GM19025 (cell line): ENCODE results near the gene SFMBT1.

ENCODE experiments used
- ATAC-seq: cut with Tn5 transposase; IDR thresholded peaks from one replicate; pipeline ENCODE4 v1.9.1; 2021; ENCODE audit warnings: mild to moderate bottlenecking, low read depth, moderate library complexity; ENCODE audit not compliant: unreplicated experiment

SFMBT1 gene, protein sequence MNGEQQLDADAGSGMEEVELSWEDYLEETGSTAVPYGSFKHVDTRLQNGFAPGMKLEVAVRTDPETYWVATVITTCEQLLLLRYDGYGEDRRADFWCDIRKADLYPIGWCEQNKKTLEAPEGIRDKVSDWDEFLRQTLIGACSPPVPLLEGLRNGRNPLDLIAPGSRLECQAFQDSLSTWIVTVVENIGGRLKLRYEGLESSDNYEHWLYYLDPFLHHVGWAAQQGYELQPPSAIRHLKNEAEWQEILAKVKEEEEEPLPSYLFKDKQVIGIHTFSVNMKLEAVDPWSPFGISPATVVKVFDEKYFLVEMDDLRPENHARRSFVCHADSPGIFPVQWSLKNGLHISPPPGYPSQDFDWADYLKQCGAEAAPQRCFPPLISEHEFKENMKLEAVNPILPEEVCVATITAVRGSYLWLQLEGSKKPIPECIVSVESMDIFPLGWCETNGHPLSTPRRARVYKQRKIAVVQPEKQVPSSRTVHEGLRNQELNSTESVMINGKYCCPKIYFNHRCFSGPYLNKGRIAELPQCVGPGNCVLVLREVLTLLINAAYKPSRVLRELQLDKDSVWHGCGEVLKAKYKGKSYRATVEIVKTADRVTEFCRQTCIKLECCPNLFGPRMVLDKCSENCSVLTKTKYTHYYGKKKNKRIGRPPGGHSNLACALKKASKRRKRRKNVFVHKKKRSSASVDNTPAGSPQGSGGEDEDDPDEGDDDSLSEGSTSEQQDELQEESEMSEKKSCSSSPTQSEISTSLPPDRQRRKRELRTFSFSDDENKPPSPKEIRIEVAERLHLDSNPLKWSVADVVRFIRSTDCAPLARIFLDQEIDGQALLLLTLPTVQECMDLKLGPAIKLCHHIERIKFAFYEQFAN

DNA sequence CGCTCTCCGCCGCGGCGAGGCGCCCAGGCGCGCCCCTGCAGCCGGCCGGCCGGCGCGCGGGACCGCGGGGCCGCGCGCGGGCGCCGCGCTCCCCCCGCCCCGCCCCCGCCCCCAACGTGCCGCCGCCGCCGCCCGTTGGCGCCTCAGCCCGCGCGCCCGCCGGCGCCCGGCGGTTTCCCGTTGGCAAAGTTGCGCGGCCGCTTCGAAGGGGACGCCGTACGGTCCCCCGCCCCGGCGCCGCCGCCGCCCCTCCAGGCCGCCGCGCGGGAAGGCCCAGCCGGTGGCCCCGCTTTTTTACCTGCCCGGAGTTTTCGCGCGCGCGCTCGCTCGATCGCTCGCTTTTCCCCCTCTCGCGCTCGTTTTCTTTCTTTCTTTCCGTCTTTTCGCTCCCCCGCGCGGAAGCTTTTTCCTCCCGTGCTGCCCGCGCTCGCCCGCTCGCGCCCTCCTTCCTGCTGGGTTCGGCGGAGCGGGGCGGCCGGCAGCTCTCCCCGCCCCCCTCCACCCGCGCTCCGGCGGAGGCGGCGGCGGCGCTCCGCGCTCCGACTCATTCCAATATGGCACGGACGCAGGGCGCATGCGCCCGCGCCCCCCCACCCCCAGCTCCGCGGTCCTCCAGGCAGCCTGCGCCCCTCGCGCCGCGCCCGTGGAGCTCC is at the start of gene SFMBT1:
Gene SFMBT1, minus strand, starts transcription at position 556 of the 653 bp plus-strand sequence. CDS start 76,945 bp downstream, outside the sequence.
- peak; percentile 48 for ATAC-seq

DNA sequence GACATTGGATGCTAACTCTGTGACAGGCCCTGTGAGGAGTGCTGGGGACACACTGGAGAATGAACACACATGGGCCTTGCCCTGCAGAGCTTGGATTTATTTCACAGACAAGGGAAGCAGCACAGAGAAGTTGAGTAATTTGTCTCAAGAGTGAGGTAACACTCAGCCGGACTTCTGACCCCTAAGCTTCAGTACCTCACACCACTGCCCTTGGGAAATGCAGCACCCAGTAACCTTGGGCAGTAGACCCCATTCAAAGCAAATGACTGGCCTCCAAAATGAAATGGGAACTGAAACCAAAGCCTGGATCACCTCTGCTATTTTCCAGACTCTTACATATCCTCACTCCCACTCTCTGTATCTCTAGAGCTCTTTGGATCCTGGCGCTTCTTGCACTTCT is 47.1 kb upstream of the SFMBT1 start:
- ATAC-seq = no peak

DNA sequence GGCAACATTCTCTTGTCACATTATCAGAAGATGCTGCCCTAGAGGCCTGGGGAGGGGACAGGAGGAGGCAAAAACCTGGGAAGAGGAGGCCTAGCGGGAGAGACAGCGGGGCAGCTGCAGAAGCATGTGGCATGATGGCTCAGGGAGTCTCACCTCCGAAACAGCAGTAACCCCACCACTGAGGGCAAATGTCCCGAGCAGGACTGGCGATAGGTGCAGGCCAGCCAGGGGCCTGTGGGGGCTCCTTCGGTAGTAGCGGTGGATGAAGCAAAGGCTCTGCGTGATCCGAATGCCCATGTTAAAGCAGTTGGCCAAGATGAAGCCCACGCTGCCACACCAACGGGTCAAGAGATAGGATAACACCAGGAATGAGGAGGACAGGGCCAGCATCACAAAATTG is 46.3 kb upstream of the SFMBT1 start:
- no peak for ATAC-seq

DNA sequence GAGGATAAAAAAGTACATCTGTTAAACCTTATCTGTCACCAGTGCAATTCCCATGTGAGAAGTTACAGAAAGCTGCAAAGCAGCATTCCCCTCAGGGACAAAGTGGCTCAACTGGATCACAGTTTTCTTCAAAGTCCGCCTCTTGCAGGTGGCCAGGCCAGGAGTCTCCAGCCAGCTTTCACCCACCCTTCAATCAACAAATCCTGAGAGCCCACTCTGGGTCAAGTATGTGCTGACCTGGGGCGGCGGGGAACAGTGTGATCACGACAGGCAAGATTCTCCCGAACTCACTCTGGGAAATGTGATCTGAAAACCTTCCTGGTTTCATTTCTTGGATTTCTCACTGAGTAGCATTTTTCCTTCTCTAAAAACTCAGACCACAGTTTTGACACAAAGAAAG is 45.1 kb upstream of the SFMBT1 start:
- no peak for ATAC-seq

DNA sequence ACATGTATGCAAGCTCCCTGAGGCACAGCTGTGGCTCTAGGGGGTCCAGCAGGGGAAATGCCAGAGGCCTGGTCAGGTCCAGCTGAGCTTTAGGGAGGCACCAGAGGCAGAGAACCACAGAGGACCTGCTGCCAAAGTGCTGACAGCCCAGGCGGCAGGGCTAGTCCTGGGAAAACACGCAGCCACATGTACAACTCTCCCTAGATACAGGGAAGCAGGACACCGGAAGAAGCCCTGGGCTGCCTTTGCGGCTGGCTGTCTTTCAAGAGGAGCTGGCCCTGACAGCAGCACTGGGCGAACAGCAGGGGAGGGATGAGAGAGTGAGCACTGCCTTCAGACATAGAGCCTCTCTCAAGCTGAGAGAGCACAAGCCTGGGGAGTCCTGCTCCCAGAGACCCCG is 43.6 kb upstream of the SFMBT1 start:
- no peak for ATAC-seq

DNA sequence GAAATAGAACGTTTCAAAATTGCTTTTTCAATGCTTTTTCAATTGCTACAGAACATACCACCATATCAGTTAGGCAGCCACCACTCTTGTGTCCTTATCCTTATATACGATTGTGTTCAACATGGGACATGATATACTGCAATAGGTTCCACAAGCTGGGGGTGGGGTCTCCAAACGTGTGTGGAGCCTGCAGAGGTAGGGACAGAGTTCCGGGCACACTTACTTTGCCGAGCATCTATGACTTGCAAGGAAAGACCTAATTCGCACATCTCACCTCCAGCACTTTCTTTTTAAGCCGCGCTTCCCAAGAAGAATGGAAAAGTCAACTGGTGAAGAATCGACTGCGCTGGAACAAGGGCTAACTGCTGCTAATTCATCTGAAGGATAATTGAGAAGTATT is 39.6 kb upstream of the SFMBT1 start:
- no peak for ATAC-seq

DNA sequence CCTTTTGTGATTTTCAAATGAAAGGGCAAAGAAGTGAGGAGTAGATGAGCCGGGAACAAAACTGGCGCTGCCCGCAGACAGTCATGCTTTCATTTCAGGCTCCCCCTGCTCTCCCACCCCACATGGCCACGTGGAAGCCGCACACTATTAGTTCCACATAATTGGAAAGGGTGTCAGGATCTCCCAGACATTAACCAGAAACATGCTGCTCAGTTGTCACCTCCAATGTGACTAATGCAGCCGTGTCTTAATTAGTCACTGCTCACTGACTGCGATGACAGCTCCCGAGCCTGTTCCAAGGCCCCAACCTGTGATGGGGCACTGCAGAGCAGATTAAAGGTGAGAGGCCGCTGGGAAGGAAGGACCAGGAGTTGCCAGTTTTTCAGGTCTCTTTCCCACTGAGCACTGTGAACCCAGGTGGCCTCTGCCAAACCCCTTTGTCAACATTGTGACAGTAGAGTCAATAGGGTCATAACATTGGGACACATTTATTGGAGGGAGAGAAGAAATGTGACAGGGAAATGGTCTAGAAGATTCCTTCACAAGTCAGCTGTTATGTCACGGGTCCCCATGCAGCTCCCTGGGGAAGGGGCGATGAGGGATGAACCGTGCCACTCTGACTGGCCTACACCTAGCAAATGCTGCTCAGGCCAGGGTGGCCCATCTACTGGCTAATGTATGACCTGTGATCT is 38.6 kb upstream of the SFMBT1 start:
- no peak for ATAC-seq

DNA sequence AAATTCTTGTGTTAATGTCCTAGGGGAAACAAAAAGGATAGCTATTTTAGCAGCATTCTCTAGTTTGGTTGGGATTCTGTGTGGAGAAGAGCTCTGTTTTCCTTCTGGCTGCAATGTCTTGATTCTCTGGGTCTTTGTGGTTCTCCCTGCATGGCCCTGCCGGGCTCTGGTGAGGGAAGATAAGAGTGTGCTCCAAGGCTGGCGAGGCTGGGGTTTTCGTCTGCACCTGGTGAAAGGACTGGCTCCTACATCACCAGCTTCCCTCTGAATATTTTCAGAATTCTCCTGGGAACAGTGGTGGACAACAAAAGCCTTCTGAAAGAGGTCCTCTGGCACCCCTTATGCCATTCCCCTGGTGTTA is 38.1 kb upstream of the SFMBT1 start:
- no peak for ATAC-seq

DNA sequence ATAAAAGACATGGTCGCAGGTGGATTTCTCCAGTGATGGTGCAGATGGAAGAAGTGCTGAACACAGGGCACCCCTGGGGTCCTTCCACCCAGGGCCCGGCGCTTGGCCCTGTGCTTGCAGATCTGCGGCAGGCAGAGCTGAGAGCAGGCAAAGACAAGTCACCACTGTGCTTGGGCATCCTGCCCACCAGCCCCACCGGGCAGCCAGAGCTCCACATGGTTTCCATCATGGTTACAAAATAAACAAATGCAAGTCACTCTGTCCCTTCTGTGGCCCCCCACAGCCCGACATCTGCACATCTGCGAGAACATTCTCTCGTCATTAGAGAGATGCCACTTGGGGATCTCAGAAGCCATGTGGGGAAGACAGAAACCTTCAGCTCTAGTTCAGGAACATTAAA is 37.6 kb upstream of the SFMBT1 start:
- no peak for ATAC-seq

DNA sequence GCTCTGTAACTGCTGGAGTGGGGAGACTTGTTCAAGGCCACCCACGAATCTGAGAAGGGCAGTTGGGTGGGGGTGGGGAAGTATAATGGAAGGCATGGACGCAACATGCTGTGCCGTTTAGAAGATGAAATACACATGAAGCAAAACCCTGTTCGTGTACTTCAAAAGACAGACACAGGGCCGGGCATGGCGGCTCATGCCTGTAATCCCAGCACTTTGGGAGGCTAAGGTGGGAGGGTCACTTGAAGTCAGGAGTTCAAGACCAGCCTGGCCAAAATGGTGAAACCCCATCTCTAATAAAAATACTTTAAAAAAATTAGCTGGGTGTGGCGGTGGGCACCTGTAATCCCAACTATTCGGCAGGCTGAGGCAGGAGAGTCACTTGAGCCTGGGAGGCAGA is 36.9 kb upstream of the SFMBT1 start:
- ATAC-seq = no peak

DNA sequence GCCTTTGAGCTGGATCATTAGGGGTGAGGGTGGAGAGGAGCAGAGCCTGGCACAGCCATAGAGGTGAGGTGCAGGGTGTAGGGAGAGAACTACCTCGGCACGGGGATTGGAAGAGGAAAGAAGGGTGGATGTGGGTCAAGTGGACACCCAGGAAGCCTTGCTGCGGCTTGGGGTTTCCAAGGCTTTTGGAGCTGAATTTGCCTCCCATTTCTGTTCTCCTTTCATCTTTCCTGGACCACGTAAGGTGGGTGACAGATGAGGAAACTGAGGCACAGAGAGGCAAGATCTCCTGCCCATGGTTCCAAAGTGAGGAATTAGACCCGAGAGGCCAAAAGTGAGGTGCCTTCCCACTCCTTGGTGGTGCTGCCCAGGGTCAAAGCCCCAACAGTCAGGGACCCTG is 35.4 kb upstream of the SFMBT1 start:
- no peak for ATAC-seq

DNA sequence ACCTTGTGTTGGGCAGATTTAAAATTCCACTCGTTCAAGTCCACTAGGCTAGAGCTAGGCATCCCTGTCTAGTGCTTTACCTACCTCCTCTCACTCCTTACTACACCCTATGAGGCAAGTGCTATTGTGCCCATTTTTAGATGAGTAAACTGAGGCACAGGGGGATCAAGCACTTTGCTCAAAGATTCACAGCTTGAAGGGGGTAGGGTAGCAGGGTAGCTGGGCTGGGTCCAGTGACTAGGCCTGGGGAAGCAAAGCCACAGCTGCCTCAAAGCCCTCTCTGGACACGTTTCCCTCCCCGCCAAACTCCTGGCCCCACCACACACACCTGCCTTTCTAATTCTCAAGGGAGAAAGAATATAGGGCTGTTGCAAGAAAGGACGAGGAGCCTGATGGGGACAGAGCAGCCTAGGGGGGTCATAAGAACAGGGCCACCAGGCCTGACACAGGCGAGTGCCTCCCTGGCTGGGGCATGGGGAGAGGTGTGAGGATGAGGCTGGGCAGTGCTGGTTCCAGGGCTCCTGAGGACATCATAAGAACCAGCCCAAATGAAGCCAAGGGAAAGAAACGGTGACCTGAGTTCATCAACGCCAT is 34.8 kb upstream of the SFMBT1 start:
- ATAC-seq = no peak

DNA sequence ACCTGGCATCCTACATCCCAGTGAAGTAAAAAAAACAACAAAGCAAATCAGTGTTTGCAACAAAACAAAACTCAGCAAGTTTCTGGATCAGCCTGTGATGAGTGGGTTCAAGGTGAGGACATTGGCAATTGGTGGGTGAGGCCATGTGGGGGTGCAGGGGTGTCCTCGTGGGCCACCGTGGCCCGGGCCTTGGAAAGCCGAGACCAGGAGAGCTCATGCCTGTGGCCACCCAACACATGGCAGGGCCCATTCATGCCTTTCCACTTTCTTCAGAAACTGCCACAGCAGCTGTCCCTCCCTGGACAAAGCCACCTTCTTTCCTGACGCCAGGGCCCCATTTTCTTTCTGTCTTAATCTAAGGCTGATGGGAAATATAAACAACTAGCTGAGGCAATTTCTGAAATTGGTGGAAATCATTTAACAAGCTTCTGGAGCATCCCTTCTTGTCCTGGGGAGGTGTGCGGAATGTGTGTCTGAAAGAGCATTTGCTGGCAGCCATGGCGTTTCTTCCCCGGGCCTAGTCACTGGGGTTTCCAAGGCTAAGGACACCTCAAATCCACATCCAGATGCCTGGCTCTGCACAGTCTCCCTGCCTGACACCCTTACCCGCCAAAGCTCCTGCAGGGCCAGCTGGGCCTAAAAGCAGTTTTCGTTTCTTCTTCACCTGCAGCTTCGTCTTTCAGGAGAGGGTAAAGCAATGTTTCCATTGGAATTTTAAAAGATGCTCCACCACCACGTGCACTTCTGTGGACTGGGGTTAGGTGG is 34.1 kb upstream of the SFMBT1 start:
- no peak for ATAC-seq

DNA sequence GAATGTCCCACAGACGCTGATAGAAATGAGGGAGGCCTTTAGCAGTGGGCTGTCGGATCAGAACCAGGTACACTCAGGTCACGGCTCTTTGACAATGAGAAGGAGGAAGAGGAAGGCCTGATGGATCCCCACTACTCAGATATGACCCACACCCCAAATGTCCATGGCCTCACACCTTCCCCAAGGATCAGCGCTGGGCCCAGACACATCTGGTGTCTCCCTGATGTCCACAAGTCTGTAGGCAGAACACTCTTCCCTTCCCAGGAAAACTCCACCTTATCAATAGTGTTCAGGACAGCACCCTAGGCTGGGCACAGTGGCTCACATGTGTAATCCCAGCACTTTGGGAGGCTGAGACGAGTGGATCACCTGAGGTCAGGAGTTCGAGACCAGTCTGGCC is 33.3 kb upstream of the SFMBT1 start:
- ATAC-seq = no peak

DNA sequence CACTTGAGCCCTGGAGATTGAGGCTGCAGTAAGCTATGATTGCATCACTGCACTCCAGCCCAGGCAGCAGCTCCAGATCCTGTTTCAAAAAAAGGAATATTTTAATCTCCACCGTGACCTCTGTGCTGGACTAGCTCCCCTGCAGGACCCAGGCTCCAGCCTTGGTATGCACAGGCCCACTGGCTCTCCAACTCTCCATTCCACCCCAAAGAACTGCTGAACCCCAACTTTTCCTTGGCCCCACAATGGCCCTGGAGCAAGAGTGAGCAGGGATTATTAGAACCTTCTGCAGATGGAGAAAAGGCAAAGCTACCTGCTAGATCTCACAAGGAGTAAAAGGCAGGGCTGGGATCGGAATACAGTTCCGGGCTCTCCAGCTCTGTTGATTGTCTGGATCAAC is 32.8 kb upstream of the SFMBT1 start:
- no peak for ATAC-seq

DNA sequence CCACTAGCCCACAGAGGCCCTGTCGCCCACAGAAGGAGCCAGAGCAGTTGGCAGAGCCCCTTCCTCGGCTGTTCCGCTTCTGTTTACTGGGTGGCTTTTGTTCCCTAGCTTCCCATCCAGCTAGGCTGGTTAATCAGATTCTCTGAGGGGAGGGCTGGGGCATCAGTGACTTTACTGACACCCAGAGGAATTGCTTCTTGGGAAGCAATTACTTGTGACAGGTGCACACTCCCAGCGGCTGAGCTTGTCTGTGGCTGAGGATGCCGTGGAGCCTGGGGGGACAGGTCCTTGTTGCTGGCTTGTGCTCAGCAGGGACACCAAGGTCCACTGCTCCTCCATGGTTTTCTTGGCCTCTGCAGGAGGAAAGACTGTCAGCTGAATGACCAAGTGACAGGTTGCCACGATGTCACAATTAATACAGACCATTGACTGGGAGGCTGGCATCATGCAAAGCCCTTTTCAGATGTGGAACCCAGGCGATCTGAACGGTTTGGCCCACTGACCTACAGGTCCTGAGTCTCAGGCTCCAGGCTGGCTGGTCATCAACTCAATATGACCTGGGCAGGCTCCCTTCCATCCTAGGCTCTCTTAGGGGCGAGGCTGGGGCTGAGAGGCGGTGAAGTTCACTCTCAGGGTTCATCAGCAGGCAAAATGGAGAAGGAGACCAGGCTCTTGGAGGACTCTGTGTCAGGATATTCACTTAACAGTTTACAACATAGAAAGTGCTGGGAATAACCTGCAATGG is 31.8 kb upstream of the SFMBT1 start:
- ATAC-seq = no peak

DNA sequence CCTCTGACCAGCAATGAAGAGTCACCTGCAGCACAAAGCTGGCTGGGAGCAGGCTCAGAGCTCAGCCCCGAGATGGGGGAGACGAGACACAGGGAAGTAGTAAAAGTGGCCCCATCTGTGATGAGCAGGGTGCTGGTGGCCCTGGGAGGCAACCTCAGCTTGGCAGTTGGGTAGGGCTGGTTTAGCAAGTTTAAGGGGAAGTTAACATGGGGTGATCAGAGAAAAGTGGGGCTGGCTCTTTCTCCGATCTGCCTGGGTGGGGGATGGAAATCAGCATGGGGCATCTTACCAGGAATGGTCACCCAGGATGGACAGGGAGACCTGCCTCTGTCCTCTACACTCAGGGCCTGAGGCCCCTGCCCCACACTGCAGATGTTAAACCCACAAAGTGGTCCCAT is 29.9 kb upstream of the SFMBT1 start:
- ATAC-seq = no peak

DNA sequence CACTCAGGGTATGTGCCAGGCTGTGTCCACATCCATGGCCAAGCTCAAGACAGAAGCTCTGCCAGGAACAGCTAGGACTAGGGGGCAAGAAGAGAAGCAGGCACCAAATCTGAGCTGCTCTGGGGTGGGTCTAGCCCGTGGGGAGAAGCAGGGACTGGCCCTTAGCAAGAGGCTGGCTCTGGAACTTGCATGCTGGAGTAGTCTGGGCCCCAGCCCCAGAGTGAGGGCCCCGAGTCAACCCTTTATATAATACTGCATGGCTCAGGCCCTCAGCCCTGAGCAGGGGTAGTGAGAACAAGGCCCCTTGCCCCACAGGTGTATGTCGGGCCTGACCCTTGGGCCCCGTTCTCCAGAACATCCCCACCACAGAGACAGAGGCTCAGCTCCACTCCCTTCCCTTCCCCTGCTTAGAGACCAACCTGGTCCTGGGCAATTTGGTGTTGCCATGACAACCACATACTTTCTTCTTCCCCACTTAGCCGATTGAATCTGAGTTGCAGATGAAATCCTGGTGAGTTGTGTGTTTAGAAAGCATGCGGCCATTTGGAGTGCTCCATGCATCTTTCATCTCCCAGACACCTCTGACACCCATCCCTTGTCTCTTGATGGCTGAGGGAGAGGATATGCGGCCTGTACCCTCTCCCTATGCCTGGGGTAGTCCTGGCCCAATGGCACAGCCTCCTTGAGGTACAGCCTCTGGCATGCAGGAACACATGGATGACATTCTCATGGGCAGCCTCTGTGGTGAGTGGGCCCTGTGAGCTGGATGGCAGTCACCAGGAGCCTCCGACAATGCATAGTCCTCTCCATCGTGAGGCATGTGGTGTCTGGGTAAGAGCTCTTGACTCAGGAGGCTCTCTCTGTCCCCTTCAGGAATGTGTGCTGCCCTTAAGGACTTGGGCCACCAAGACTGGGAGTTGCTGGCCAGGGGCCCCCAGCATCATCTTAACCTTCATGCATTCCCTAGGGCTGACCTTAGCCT is 29.2 kb upstream of the SFMBT1 start:
- ATAC-seq = no peak
